HEK293T (cell line): ENCODE data around the gene AQP12B.

ENCODE experiments used
- ARNT ChIP-seq: fragments of 450-650 bp; IDR thresholded peaks from 2 replicates; pipeline ENCODE4 v1.6.1; 2017; ENCODE audit warnings: mild to moderate bottlenecking
- TARDBP ChIP-seq: fragments of 450-650 bp; IDR thresholded peaks from 2 replicates; pipeline ENCODE4 v1.6.1; 2016

DNA sequence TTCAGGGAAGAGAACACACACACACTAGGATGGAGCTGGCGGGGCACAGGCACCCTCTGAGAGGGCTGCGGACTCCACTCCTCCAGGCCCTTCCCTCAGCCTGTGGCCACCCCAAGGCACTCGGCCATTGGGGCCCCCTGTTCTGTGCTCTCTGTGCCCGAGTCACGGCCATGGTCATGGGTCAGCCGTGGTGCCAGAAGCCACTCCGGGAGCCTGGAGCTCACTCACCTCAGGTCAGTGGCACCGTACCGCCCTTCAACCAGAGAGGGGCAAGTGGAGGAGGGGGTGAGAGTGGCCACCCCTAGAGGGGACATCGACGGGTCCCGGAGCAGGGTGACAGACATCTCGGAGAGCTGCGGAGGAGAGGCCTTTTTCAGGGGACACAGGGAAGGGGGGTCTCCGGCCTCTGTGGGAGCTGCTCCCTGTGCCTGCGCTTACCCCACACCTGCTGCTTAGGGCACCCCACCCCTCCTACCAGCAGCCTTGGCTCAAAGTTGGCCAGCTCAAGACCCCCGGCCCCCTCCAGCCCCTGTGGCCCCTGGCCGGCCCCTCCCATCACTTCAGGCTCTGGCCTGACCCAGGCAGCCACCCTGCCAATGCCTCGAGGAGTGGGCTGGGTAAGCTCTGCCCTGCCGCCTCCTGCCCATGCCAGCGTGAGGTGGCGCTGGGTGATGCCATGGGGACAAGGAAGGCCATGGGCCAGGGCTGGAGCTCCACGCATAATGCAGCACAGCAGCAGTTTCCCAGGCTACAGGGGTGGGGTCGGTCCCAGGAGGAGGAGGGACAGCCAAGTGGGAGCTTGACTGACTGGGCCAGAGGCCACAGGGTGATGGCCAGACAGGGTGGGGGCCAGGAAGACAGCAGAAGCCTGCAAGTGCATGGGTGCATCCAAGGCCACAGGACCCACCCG, 38.3 kb upstream of the AQP12B start:
- no peak for TF ChIP-seq ARNT
- TF ChIP-seq TARDBP, result no peak
